Spleen (tissue), 7 donors: Measurements from ENCODE around the gene HHAT.
"Not testable (repeated sequence)": the region's sequence is repeated elsewhere in the genome, so short reads cannot be mapped to it uniquely, and the experiment has no call there.

Experiments
- CTCF ChIP-seq, 11 experiments: fragments of 200-600 bp in 7 of 11; fragments of 450-650 bp in 4 of 11; sonication (generic) in 4 of 11; IDR thresholded peaks in 8 of 11; conservative IDR thresholded peaks in 3 of 11; 1 replicate in 7 of 11; 2 replicates in 4 of 11; pipeline versions ENCODE4 v1.4.0 to v1.8.0; 2016 to 2021; ENCODE audit warnings: antibody characterized with exemption in 11 of 11, inconsistent platforms in 4 of 11, mild to moderate bottlenecking in 1 of 11
- POLR2AphosphoS5 ChIP-seq, 3 donors: sonication (generic); formaldehyde crosslinking; IDR thresholded peaks; one replicate each; pipeline ENCODE4 v1.5.1; 2017; ENCODE audit warnings: antibody characterized with exemption in 3 of 3
- donor health status: DM: no; HTN: no; CAD: no; lungs with moderate emphysema.
- donor health status: DM: no; HTN: no; CAD: no.
- donor health status: DM: no; HTN: no; CAD: no.

GRCh38 chr1:210426696-210427095, 98.0 kb downstream of the HHAT start:
- TF ChIP-seq CTCF (IDR thresholded peaks at IDR 0.05 in 8 of 11, conservative IDR thresholded peaks at IDR 0.05 in 3 of 11); POLR2AphosphoS5 (IDR thresholded peaks at IDR 0.05): not testable (repeated sequence)
